Ascending aorta (tissue), 2 donors: ENCODE measurements around the gene ARHGAP11B.
A peak's percentile ranks its signal among the peaks of the same experiment; 100 is the strongest.
"Not testable (repeated sequence)": the region's sequence is repeated elsewhere in the genome, so short reads cannot be mapped to it uniquely, and the experiment has no call there.

ENCODE experiments used
- DNase-seq, 2 donors: peaks; one replicate each; pipeline ENCODE4 v3.0.0-alpha.2; 2019; ENCODE audit warnings: low spot score in 2 of 2
- H3K27ac ChIP-seq, 2 donors: fragments of 200-600 bp; sonication (generic); one replicate each; pipeline ENCODE4 v1.5.1; 2016 to 2017; ENCODE audit warnings: mild to moderate bottlenecking in 1 of 2
- H3K27me3 ChIP-seq: fragments of 200-600 bp; sonication (generic); one replicate; pipeline ENCODE4 v1.5.1; 2017
- H3K36me3 ChIP-seq, 2 donors: fragments of 200-600 bp; sonication (generic); one replicate each; pipeline ENCODE4 v1.5.1; 2016
- H3K4me1 ChIP-seq, 2 donors: fragments of 200-600 bp; sonication (generic); one replicate each; pipeline ENCODE4 v1.5.1; 2016 to 2017; ENCODE audit warnings: mild to moderate bottlenecking in 1 of 2
- H3K4me3 ChIP-seq, 2 donors: fragments of 200-600 bp; sonication (generic); one replicate each; pipeline ENCODE4 v1.5.1; 2016 to 2017; ENCODE audit warnings: mild to moderate bottlenecking in 1 of 2
- H3K9me3 ChIP-seq, 2 donors: fragments of 200-600 bp; sonication (generic); one replicate each; pipeline ENCODE4 v1.5.1; 2016
- intact Hi-C: fragments of 100-400 bp; cut with DNase I; formaldehyde crosslinking; loops from one replicate; pipeline ENCODE4 v1.15.1; 2023
- TF ChIP-seq, protein P1 (sequence below), 3 experiments: fragments of 200-600 bp in 2 of 3; fragments of 450-650 bp in 1 of 3; sonication (generic) in 2 of 3; IDR thresholded peaks; one replicate each; pipeline ENCODE4 v1.5.1; 2016 to 2019; ENCODE audit warnings: antibody characterized with exemption in 3 of 3, mild to moderate bottlenecking in 1 of 3, moderate library complexity in 1 of 3

ARHGAP11B gene

DNA sequence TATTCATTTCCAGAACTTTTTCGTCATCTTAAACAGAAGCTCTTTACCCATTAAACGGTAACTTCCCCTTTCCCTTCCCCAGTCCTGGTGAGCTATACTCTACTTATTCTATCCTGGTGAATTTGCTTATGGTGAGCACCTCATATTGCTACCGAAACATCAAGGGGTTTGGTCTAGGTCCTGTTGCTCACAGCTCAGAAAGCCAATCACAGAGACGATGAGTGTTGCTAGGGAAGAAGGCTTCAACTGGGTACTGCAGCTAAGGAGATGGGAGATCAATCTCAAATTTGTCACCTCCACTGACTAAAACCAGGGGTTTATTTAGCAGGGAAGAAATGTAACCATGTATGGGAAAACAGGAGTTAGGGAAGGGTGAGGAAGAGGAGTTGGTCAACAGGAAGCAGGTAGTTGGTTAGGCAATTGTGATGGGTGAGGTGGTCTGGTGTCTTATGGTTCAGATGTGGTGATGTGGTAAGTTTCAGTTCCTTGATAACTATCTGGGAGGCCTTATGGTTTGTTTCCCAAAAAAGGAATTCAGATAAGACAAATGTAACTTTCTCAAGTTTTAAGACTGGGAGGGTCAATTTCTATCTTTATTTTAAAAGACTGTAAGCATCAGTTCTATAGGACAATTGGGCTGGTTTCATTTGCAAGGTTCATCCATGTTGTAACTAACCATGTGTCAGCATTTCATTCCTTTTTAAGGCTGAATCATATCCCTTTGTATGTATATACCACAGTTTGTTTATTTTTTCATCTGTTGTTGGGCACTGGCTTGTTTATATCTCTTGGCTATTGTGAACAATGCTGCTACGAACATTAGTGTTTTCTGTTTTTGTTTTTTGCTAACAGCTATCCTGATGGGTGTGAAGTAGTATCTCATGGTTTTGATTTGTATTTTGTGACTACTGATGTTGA is 24.3 kb downstream of the ARHGAP11B start:
- no peaks in the 10 kb centered on the region for H3K4me1 ChIP-seq
- TF ChIP-seq, protein P1, sequence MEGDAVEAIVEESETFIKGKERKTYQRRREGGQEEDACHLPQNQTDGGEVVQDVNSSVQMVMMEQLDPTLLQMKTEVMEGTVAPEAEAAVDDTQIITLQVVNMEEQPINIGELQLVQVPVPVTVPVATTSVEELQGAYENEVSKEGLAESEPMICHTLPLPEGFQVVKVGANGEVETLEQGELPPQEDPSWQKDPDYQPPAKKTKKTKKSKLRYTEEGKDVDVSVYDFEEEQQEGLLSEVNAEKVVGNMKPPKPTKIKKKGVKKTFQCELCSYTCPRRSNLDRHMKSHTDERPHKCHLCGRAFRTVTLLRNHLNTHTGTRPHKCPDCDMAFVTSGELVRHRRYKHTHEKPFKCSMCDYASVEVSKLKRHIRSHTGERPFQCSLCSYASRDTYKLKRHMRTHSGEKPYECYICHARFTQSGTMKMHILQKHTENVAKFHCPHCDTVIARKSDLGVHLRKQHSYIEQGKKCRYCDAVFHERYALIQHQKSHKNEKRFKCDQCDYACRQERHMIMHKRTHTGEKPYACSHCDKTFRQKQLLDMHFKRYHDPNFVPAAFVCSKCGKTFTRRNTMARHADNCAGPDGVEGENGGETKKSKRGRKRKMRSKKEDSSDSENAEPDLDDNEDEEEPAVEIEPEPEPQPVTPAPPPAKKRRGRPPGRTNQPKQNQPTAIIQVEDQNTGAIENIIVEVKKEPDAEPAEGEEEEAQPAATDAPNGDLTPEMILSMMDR (IDR thresholded peaks at IDR 0.05), result no peak
- H3K9me3 ChIP-seq, result no peaks in the 10 kb centered on the region
- H3K27ac ChIP-seq, result no peak overlapping the region
- intact Hi-C loops, result no loop called here
- no peaks in the 10 kb centered on the region for H3K36me3 ChIP-seq
- DNase-seq, result no peak
- H3K4me3 ChIP-seq, result no peak overlapping the region
- no peaks in the 10 kb centered on the region for H3K27me3 ChIP-seq

GRCh38 chr15:30661154-30661553 is 35.2 kb downstream of the ARHGAP11B start:
- intact Hi-C loops, result not testable (repeated sequence)
- TF ChIP-seq, protein P1 (IDR thresholded peaks at IDR 0.05), result peak in 1 of 3 experiments; percentile 47

DNA sequence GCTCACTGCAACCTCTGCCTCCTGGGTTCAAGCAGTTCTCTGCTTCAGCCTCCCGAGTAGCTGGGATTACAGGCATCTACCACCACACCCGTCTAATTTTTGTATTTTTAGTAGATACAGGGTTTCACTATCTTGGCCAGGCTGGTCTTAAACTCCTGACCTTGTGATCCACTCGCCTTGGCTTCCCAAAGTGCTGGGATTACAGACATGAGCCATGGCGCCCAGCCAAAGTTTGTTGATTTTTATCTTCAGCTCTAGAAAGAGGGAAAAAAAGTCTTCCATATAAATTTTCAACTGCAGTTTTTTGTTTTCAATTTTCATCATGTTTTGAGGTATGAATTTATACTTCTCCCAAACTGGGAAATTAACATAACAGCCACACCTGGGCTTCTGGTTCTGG is 43.7 kb downstream of the ARHGAP11B start:
- DNase-seq, H3K9me3 ChIP-seq, H3K4me3 ChIP-seq, intact Hi-C loops, H3K4me1 ChIP-seq, H3K27me3 ChIP-seq, H3K36me3 ChIP-seq, H3K27ac ChIP-seq: not testable (repeated sequence)

More at GRCh38 chr15:30661154-30661553, 35.2 kb downstream of the ARHGAP11B start:
- not testable (repeated sequence) for H3K36me3 ChIP-seq, DNase-seq, H3K27ac ChIP-seq, H3K27me3 ChIP-seq, H3K9me3 ChIP-seq, H3K4me1 ChIP-seq, H3K4me3 ChIP-seq

- Histone ChIP-seq H3K27me3 (no peaks in the 10 kb centered on the region), H3K4me1 (no peaks in the 10 kb centered on the region), H3K4me3 (no peak overlapping the region), H3K27ac (no peak overlapping the region), H3K36me3 (no peaks in the 10 kb centered on the region), H3K9me3 (no peaks in the 10 kb centered on the region)
- TF ChIP-seq, protein P1 (IDR thresholded peaks at IDR 0.05), result no peak
- DNase-seq, result no peak
- intact Hi-C loops, result no loop called here
These were observed 44.1 kb downstream of the ARHGAP11B start for GRCh38 chr15:30670056-30670455.

DNA sequence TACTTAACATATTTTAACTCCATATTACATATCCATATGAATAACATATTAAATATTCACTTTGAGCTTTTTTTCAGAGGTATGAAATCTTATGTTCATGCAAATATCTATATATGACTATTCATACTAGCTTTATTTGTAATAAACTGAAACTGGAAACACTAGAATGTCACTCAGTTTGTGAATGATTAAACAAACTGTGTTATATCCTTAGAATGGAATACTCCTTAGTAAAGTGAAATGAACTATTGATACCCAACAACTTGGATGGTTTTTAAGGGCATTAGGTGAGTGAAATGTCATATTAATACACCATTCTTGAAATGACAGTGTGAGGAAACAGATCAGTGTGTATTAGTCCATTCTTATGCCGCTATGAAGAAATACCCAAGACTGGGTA is 45.4 kb downstream of the ARHGAP11B start:
- intact Hi-C loops, result no loop called here
- DNase-seq, result no peak
- Histone ChIP-seq H3K27ac (no peak overlapping the region), H3K27me3 (no peaks in the 10 kb centered on the region), H3K4me1 (no peaks in the 10 kb centered on the region), H3K9me3 (no peaks in the 10 kb centered on the region), H3K4me3 (no peak overlapping the region), H3K36me3 (no peaks in the 10 kb centered on the region)
- TF ChIP-seq, protein P1 (IDR thresholded peaks at IDR 0.05), result no peak

DNA sequence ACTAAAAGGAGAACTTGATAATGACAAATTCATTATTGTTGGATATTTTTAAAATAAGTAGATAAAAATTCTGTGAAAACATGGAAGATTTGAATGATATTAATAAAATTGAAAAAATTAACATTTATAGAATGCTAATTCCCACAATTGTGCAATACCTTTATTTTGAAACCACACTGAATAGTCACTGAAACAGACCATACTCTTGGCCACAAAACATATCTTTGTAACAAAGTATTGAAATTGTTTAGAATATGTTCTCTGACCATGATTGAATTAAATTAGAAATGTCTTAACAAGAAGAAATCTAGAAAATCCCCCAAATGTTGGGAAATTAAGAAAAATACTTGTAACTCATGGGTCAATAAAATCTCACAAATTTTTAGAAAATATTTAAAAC is 49.2 kb downstream of the ARHGAP11B start:
- Histone ChIP-seq H3K27ac (no peak overlapping the region), H3K36me3 (no peaks in the 10 kb centered on the region), H3K9me3 (no peaks in the 10 kb centered on the region), H3K4me1 (no peaks in the 10 kb centered on the region), H3K4me3 (no peak overlapping the region), H3K27me3 (no peaks in the 10 kb centered on the region)
- intact Hi-C loops, result no loop called here
- TF ChIP-seq, protein P1 (IDR thresholded peaks at IDR 0.05), result no peak
- no peak for DNase-seq

- H3K36me3 ChIP-seq, H3K27ac ChIP-seq, H3K27me3 ChIP-seq, H3K4me1 ChIP-seq, intact Hi-C loops, H3K9me3 ChIP-seq, DNase-seq, H3K4me3 ChIP-seq: not testable (repeated sequence)
These were observed 50.0 kb downstream of the ARHGAP11B start for GRCh38 chr15:30675891-30676290.

DNA sequence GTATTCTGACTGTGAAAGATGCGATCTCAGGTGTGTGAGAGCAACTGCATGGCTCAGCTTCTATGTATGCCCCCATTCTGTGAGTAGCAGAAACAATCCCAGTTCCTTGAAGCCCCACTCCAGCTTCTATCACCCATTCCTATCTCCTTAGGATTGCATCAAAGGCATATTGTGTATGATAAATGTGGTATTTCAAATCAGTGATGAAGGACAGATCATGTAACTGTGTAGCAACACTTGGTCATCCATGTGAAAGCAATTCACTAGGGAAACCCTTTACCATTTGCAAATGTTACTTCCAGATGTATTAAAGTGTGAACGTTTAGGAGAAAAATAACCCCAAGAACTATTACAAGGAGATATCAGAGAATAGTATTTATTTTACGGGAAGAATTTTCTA is 55.1 kb downstream of the ARHGAP11B start:
- H3K36me3 ChIP-seq, H3K27ac ChIP-seq, DNase-seq, H3K4me1 ChIP-seq, intact Hi-C loops, H3K4me3 ChIP-seq, H3K27me3 ChIP-seq, H3K9me3 ChIP-seq: not testable (repeated sequence)

GRCh38 chr15:30685709-30686285 is 59.9 kb downstream of the ARHGAP11B start:
- H3K9me3 ChIP-seq, H3K27ac ChIP-seq, DNase-seq, intact Hi-C loops, H3K4me1 ChIP-seq, H3K27me3 ChIP-seq, H3K36me3 ChIP-seq, H3K4me3 ChIP-seq: not testable (repeated sequence)
